ACC112 (cell line): ENCODE results near the gene ZNF653.
A peak's percentile ranks its signal among the peaks of the same experiment; 100 is the strongest.

Experiments used
- H2AFZ ChIP-seq: fragments of 200-600 bp; sonication (generic); one replicate; pipeline ENCODE4 v1.6.0; 2017; ENCODE audit warnings: antibody characterized with exemption, low read length; ENCODE audit not compliant: unreplicated experiment
- H3K27ac ChIP-seq: fragments of 200-600 bp; sonication (generic); 2 replicates; pipeline ENCODE4 v1.5.1; 2014; ENCODE audit warnings: low read depth, mild to moderate bottlenecking, antibody characterized with exemption, low read length, moderate library complexity
- H3K27me3 ChIP-seq: fragments of 200-600 bp; sonication (generic); 2 replicates; pipeline ENCODE4 v1.6.1; 2014; ENCODE audit warnings: mild to moderate bottlenecking, antibody characterized with exemption, low read length, moderate library complexity, mixed read lengths; ENCODE audit not compliant: insufficient read depth
- H3K36me3 ChIP-seq: fragments of 200-600 bp; sonication (generic); 2 replicates; pipeline ENCODE4 v1.6.1; 2016; ENCODE audit warnings: mild to moderate bottlenecking, antibody characterized with exemption, low read length, moderate library complexity, mixed read lengths; ENCODE audit not compliant: insufficient read depth
- H3K4me1 ChIP-seq: fragments of 200-600 bp; sonication (generic); one replicate; pipeline ENCODE4 v1.6.1; 2016; ENCODE audit warnings: low read length, mixed read lengths; ENCODE audit not compliant: insufficient read depth, unreplicated experiment, control insufficient read depth
- H3K4me3 ChIP-seq: fragments of 200-600 bp; sonication (generic); 2 replicates; pipeline ENCODE4 v1.5.1; 2014; ENCODE audit warnings: mild to moderate bottlenecking, low read depth, low read length
- H3K79me2 ChIP-seq: fragments of 200-600 bp; sonication (generic); one replicate; pipeline ENCODE4 v1.6.0; 2016; ENCODE audit warnings: low read length; ENCODE audit not compliant: control insufficient read depth, unreplicated experiment, insufficient read depth

The ZNF653 gene

GRCh38 chr19:11540645-11541044 lies 35.0 kb upstream of the ZNF653 start:
- H3K4me1 ChIP-seq: peaks cover 5% of the 10 kb centered on the region
- no peak overlapping the region for H3K4me3 ChIP-seq
- peaks cover 8% of the 10 kb centered on the region; the same call in 1 of the 2 replicates for H3K27me3 ChIP-seq
- no peaks in the 10 kb centered on the region for H3K36me3 ChIP-seq
- H3K79me2 ChIP-seq: no peaks in the 10 kb centered on the region
- no peak overlapping the region for H3K27ac ChIP-seq
- no peak overlapping the region for H2AFZ ChIP-seq

GRCh38 chr19:11539495-11540365 lies 34.1 kb upstream of the ZNF653 start:
- Histone ChIP-seq H3K36me3 (no peaks in the 10 kb centered on the region), H3K79me2 (no peaks in the 10 kb centered on the region), H2AFZ (no peak overlapping the region), H3K27me3 (peaks cover 8% of the 10 kb centered on the region; the same call in 1 of the 2 replicates), H3K27ac (no peak overlapping the region), H3K4me3 (no peak overlapping the region), H3K4me1 (peaks cover 8% of the 10 kb centered on the region)

GRCh38 chr19:11538232-11539036 lies 32.8 kb upstream of the ZNF653 start, which contains the start of gene CNN1:
TSS of gene CNN1 (plus strand) at chr19:11538851. CDS start at chr19:11538928, 77 bp downstream.
- Histone ChIP-seq H2AFZ (no peak within 1 kb of the TSS), H3K79me2 (no peaks in the 10 kb centered on the region), H3K27me3 (peaks cover 8% of the 10 kb centered on the region; the same call in 1 of the 2 replicates), H3K27ac (no peak within 1 kb of the TSS), H3K36me3 (no peaks in the 10 kb centered on the region), H3K4me3 (no peak within 1 kb of the TSS), H3K4me1 (peaks cover 8% of the 10 kb centered on the region)

- H3K4me1 ChIP-seq: peaks cover 17% of the 10 kb centered on the region
- peaks cover 8% of the 10 kb centered on the region; the same call in 1 of the 2 replicates for H3K27me3 ChIP-seq
- no peaks in the 10 kb centered on the region for H3K36me3 ChIP-seq
- H3K27ac ChIP-seq: 0 out of 2 replicates have a peak overlapping the region, but pooled peaks have one; percentile 3
- peak overlapping the region; percentile 61 for H3K4me3 ChIP-seq
- no peaks in the 10 kb centered on the region for H3K79me2 ChIP-seq
- H2AFZ ChIP-seq: peak overlapping the region; percentile 7
Observed at GRCh38 chr19:11535792-11536595, 30.4 kb upstream of the ZNF653 start.

- Histone ChIP-seq H3K79me2 (no peaks in the 10 kb centered on the region), H2AFZ (no peak overlapping the region), H3K4me3 (no peak overlapping the region), H3K27ac (no peak overlapping the region), H3K36me3 (no peaks in the 10 kb centered on the region), H3K27me3 (peaks cover 8% of the 10 kb centered on the region; the same call in 1 of the 2 replicates), H3K4me1 (peaks cover 17% of the 10 kb centered on the region)
Observed at GRCh38 chr19:11534948-11535347, 29.3 kb upstream of the ZNF653 start.

- no peak overlapping the region for H2AFZ ChIP-seq
- H3K27ac ChIP-seq: no peak overlapping the region
- peaks cover 8% of the 10 kb centered on the region; the same call in 1 of the 2 replicates for H3K27me3 ChIP-seq
- no peaks in the 10 kb centered on the region for H3K36me3 ChIP-seq
- peaks cover 17% of the 10 kb centered on the region for H3K4me1 ChIP-seq
- no peaks in the 10 kb centered on the region for H3K79me2 ChIP-seq
- H3K4me3 ChIP-seq: no peak overlapping the region
Observed at GRCh38 chr19:11534538-11534937, 28.9 kb upstream of the ZNF653 start.

- peaks cover 15% of the 10 kb centered on the region for H3K4me1 ChIP-seq
- H2AFZ ChIP-seq: no peak overlapping the region
- H3K36me3 ChIP-seq: no peaks in the 10 kb centered on the region
- no peaks in the 10 kb centered on the region for H3K79me2 ChIP-seq
- no peak overlapping the region for H3K27ac ChIP-seq
- H3K4me3 ChIP-seq: no peak overlapping the region
- H3K27me3 ChIP-seq: no peaks in the 10 kb centered on the region
Observed at GRCh38 chr19:11530432-11530831, 24.8 kb upstream of the ZNF653 start.

- no peaks in the 10 kb centered on the region for H3K36me3 ChIP-seq
- H2AFZ ChIP-seq: peak within 1 kb of the TSS; percentile 73
- H3K27me3 ChIP-seq: no peaks in the 10 kb centered on the region
- H3K79me2 ChIP-seq: no peaks in the 10 kb centered on the region
- H3K27ac ChIP-seq: peak within 1 kb of the TSS; percentile 83
- peaks cover 14% of the 10 kb centered on the region for H3K4me1 ChIP-seq
- H3K4me3 ChIP-seq: peak within 1 kb of the TSS; percentile 99
Observed at GRCh38 chr19:11528551-11529341, 23.1 kb upstream of the ZNF653 start, which contains the start of gene ECSIT. TSS of gene ECSIT (minus strand) at chr19:11529134. CDS start at chr19:11519170, 9,964 bp downstream.

GRCh38 chr19:11519138-11519537 lies 13.5 kb upstream of the ZNF653 start:
- Histone ChIP-seq H3K4me3 (no peak overlapping the region), H3K36me3 (no peaks in the 10 kb centered on the region), H3K4me1 (no peaks in the 10 kb centered on the region), H3K27ac (no peak overlapping the region), H3K27me3 (no peaks in the 10 kb centered on the region), H3K79me2 (no peaks in the 10 kb centered on the region), H2AFZ (no peak overlapping the region)
